Esophagus mucosa (tissue), 1 donor: ENCODE results near the gene POLR2M. TPM values are rescaled to one million over a fixed set of nuclear protein-coding genes. Genes with fewer than 3 reads are reported as not detected.

Experiments used
- ATAC-seq: fragments of 200-7000 bp; cut with Tn5 transposase; one replicate; pipeline ENCODE4 v1.9.1; 2020
- total RNA-seq: library from RNA; stranded (reverse); gene quantifications from one replicate; pipeline ENCODE4 v1.2.4, GENCODE V29; 2023
- donor health status: DM: yes; HTN: yes; CAD: no.

The POLR2M gene
- total RNA-seq, 1 donor from 2014 or later, result 35.3 TPM

GRCh38 chr15:57741089-57741488 lies 34.6 kb downstream of the POLR2M start:
- no peak for ATAC-seq

GRCh38 chr15:57743424-57743823 lies 36.9 kb downstream of the POLR2M start:
- ATAC-seq, result no peak

- no peak for ATAC-seq
Observed at GRCh38 chr15:57746786-57747185, 40.3 kb downstream of the POLR2M start.

GRCh38 chr15:57747206-57747896 lies 40.8 kb downstream of the POLR2M start:
- ATAC-seq, result no peak

- no peak for ATAC-seq
Observed at GRCh38 chr15:57751177-57751800, 44.8 kb downstream of the POLR2M start.

- no peak for ATAC-seq
Observed at GRCh38 chr15:57752436-57752835, 45.9 kb downstream of the POLR2M start.

GRCh38 chr15:57752840-57753239 lies 46.3 kb downstream of the POLR2M start:
- ATAC-seq, result no peak

GRCh38 chr15:57756466-57756865 lies 50.0 kb downstream of the POLR2M start:
- ATAC-seq, result no peak

GRCh38 chr15:57758560-57758959 lies 52.0 kb downstream of the POLR2M start:
- ATAC-seq, result no peak

GRCh38 chr15:57761562-57761961 lies 55.0 kb downstream of the POLR2M start:
- ATAC-seq, result no peak

GRCh38 chr15:57762302-57762701 lies 55.8 kb downstream of the POLR2M start:
- ATAC-seq, result no peak

GRCh38 chr15:57763176-57763964 lies 56.9 kb downstream of the POLR2M start:
- ATAC-seq, result no peak

Other genes starting within 250 kb of the POLR2M start
- gene MYZAP, start 114.8 kb upstream of the POLR2M start, total RNA-seq, result 19.8 TPM